ENCODE measurements around the gene SPG11.

DNA sequence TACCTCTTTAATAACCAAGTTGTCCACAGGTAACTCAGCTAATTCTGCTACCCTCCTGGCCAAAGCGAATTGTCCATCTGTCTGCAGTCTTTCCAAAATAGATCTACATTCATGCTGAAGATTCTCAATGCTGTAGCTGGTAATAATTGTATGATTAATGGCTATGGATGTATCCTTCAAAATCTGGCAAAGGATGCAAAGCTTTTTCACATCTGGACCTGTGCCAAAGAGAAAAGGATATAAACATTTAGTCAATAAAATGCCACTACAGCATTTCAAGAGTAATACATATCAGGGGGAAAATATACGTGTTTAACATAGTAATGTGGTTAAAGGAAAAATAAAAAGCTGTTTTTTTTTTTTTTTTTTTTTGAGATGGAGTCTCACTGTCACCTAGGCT lies 77.8 kb downstream of the SPG11 start:
- no peak for TF ChIP-seq HDGF (IDR thresholded peaks at IDR 0.05; ENCODE audit: borderline replicate concordance)
- TF ChIP-seq FOXM1 (IDR thresholded peaks at IDR 0.05; ENCODE audit: borderline replicate concordance), result no peak

Measured in HEK293T (cell line).